Measurements from ENCODE around the gene SETD3. TPM values are rescaled to one million over a fixed set of nuclear protein-coding genes. Genes with fewer than 3 reads are reported as not detected.

SETD3 gene
- total and polyA plus RNA-seq, 2 experiments from 2014 or later = 40.7 to 68.0 TPM

- Mint-ChIP-seq H3K36me3 (ENCODE audit: low read depth) (no peaks in the 10 kb centered on the region; the same call in 2 of the 3 replicates), H3K4me3 (no peak overlapping the region; the same call in 2 of the 3 replicates), H3K9me3 (no peaks in the 10 kb centered on the region), H3K4me1 (peaks cover 37% of the 10 kb centered on the region), H3K27ac (no peak overlapping the region), H3K27me3 (ENCODE audit: insufficient read depth, low read depth, poor library complexity) (peaks cover 11% of the 10 kb centered on the region)
- Histone ChIP-seq H3K9me2 (ENCODE audit: insufficient read depth) (no peaks in the 10 kb centered on the region), H3K36me3 (ENCODE audit: insufficient read depth) (no peaks in the 10 kb centered on the region), H3K4me3 (no peak overlapping the region), H3K4me1 (ENCODE audit: insufficient read depth) (peaks cover 30% of the 10 kb centered on the region), H4K20me1 (replicated peaks; ENCODE audit: insufficient read depth) (peaks cover 54% of the 10 kb centered on the region), H2AFZ (no peak overlapping the region), H3K79me2 (replicated peaks; ENCODE audit: insufficient read depth) (peaks cover 87% of the 10 kb centered on the region), H3K27ac (ENCODE audit: low read depth) (no peak overlapping the region), H3K4me2 (no peak overlapping the region), H3K27me3 (ENCODE audit: insufficient read depth) (no peaks in the 10 kb centered on the region), H3F3A (replicated peaks; ENCODE audit: low read depth) (0 out of 2 replicates have a peak, but pooled peaks cover 6% of the 10 kb centered on the region)
- DNase-seq (ENCODE audit: low spot score) = no peak
- TF ChIP-seq STAT1 (IDR thresholded peaks at IDR 0.05; ENCODE audit: unreplicated experiment) = no peak
- ATAC-seq = no peak
These were observed 2.5 kb downstream of the SETD3 start for GRCh38 chr14:99478128-99478527.

GRCh38 chr14:99476864-99477263, 3.8 kb downstream of the SETD3 start:
- ATAC-seq = no peak
- H3K27me3 Mint-ChIP-seq (ENCODE audit: insufficient read depth, low read depth, poor library complexity) = peaks cover 11% of the 10 kb centered on the region
- H3K27ac Mint-ChIP-seq = no peak overlapping the region
- H3K36me3 Mint-ChIP-seq (ENCODE audit: low read depth) = no peaks in the 10 kb centered on the region; the same call in 2 of the 3 replicates
- H4K20me1 ChIP-seq (replicated peaks; ENCODE audit: insufficient read depth) = peaks cover 54% of the 10 kb centered on the region
- no peaks in the 10 kb centered on the region for H3K27me3 ChIP-seq (ENCODE audit: insufficient read depth)
- H2AFZ ChIP-seq = no peak overlapping the region
- H3F3A ChIP-seq (replicated peaks; ENCODE audit: low read depth) = 0 out of 2 replicates have a peak, but pooled peaks cover 6% of the 10 kb centered on the region
- peaks cover 26% of the 10 kb centered on the region for H3K4me1 ChIP-seq (ENCODE audit: insufficient read depth)
- no peaks in the 10 kb centered on the region for H3K9me2 ChIP-seq (ENCODE audit: insufficient read depth)
- peaks cover 34% of the 10 kb centered on the region for H3K4me1 Mint-ChIP-seq
- peaks cover 87% of the 10 kb centered on the region for H3K79me2 ChIP-seq (replicated peaks; ENCODE audit: insufficient read depth)
- no peaks in the 10 kb centered on the region for H3K9me3 Mint-ChIP-seq
- H3K4me2 ChIP-seq = no peak overlapping the region
- DNase-seq (ENCODE audit: low spot score) = no peak
- no peak overlapping the region for H3K4me3 Mint-ChIP-seq
- no peak overlapping the region for H3K27ac ChIP-seq (ENCODE audit: low read depth)
- no peaks in the 10 kb centered on the region for H3K36me3 ChIP-seq (ENCODE audit: insufficient read depth)
- H3K4me3 ChIP-seq = no peak overlapping the region
- no peak for TF ChIP-seq REST (IDR thresholded peaks at IDR 0.05; ENCODE audit: unreplicated experiment)
- TF ChIP-seq ZNF331 (CRISPR knock-in tag; IDR thresholded peaks at IDR 0.05; ENCODE audit: low read depth) = no peak
- TF ChIP-seq ZNF114 (CRISPR knock-in tag; IDR thresholded peaks at IDR 0.05) = no peak
- TF ChIP-seq EZH2phosphoT487 (IDR thresholded peaks at IDR 0.05; ENCODE audit: unreplicated experiment) = no peak
- no peak for TF ChIP-seq CREB1 (CRISPR knock-in tag; IDR thresholded peaks at IDR 0.05; ENCODE audit: low read depth)
- no peak for TF ChIP-seq NANOG (IDR thresholded peaks at IDR 0.05; ENCODE audit: borderline replicate concordance)
- no peak for TF ChIP-seq EZH2 (IDR thresholded peaks at IDR 0.05; ENCODE audit: low read depth, unreplicated experiment)
- no peak for TF ChIP-seq ETS1 (IDR thresholded peaks at IDR 0.05)
- no peak for TF ChIP-seq CTCF (conservative IDR thresholded peaks at IDR 0.05; ENCODE audit: low read depth in 2 of 2)
- no peak for TF ChIP-seq STAT1 (IDR thresholded peaks at IDR 0.05; ENCODE audit: unreplicated experiment)
